Stimulated activated CD8-positive, alpha-beta memory T cell treated with anti-CD3 and anti-CD28 coated beads, Interleukin-15, amount 100 ng/mL, for 24 hours (primary cell): ENCODE measurements around the gene OXCT1.
"Not testable (repeated sequence)": the region's sequence is repeated elsewhere in the genome, so short reads cannot be mapped to it uniquely, and the experiment has no call there.

Experiments
- DNase-seq: peaks from one replicate; pipeline ENCODE4 v3.0.0-alpha.2; 2020; ENCODE audit warnings: low read depth

The OXCT1 gene

DNA sequence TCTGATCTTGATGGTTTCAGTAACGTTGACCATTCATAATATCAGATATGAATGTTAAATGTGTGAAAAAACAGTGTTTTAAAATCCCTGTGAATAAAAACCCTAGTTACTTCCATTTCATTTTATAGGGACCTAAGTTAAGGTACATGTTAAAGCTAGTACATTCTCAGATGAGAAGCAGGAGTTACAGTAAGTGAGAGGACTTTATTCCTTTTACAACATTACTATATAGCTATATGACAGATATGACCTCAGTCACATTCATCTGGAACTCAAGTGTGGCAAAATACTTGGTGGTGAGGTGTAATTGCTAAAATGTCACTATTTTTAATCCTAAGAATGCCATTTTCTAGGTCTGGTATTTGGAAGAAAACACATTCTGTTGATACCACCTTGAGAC, 96.4 kb downstream of the OXCT1 start:
- DNase-seq = no peak

DNA sequence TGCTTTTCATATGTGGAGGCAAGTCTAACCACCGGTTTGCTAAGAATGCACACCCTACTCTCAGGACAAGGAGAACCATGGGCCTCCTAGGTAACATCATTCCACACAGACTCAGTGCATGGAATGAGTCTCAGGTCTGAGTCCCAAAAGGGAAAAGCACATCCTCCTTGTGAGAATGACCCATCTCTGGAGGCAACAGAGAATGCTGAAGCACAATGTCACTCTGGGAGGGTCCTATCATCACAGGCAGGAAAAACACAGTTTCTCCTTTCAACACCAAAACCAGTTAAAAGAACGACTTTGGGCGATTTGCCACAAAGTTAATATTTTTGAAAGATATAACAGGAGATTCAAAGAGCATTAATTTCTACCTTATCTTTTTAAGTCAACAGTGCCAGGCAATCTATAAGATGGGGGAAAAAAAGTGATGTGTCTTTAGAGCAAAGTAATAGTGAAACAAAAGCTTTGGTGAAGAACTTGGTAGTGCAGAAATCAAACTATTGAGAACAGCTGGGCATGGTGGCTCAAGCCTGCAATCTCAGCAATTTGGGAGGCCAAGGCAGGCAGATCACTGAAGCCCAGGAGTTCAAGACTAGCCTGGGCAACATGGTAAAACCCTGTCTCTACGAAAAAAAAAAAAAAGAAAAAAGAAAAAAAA, 97.3 kb downstream of the OXCT1 start:
- no peak for DNase-seq

DNA sequence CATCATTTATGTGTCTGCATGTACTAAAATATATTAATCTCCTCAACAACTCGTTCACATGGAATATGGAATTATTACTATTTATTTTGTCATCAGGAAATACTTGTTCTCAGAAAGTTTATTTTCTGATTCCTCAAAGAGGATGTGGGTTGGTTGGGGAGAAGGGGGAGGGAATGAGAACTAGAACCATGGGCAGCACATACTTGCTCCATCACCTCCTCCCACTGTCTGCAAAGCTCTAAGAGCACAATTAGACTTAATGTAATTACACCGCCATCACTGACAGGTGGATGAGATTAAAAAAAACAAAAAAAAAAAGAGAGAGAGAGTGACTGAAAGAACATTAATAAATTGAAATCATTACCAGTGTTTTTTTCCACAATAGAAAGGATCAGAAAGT, 98.2 kb downstream of the OXCT1 start:
- DNase-seq = no peak

DNA sequence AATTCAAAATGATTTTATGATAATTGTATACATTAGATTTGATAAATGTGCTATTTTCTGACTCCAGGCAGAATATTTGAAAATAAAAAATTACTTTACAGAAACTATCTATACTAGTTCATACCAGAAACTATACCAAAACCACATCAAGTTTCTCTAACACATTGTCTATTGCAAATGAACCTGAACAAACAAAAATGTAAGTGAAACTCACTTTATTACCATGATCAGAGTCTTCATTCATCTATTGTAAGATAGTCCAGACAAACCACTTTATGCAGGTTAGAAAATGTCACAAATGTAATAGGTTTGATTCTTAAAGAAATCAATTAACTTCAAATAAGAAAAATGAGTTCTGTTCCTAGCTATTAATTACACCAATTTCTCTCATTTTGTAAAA, 99.4 kb downstream of the OXCT1 start:
- no peak for DNase-seq

DNA sequence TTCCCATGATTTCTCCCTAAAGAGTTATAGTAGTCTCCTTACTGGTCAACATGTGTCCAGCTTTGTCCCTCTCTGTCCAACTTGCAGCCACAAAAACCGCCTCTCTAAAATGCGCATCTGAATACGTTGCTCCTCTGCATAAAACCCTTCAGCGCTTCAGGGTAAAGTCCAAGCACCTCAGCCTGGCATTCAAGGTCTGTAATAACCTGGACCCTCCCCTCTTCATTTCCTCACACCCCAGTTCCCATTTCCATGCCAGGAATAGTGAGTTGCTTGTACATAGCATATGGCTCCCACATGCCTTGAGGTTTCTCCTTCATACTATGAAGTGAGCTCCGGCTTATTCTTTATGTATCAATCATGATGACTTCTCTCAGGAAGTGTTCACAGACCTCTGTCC, 101.5 kb downstream of the OXCT1 start:
- no peak for DNase-seq

DNA sequence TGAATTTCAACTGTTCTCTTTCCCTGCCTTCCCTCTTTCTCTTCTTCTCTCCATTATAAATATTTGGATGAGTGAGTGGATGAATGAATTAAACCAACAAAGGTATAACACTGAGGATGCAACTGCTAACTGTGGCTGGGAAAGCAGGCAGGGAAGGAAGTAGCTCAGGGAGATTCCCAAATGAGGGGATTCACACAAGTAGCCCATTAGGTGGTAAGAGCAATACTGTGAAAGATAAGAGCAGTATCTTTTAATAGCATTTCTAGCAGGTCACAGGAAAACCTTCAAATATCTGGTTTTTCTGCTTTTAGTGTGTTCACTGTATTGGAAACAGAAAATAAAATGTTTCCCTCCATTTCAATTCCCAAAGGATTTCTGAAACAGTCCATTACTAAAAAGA, 105.6 kb downstream of the OXCT1 start:
- no peak for DNase-seq

DNA sequence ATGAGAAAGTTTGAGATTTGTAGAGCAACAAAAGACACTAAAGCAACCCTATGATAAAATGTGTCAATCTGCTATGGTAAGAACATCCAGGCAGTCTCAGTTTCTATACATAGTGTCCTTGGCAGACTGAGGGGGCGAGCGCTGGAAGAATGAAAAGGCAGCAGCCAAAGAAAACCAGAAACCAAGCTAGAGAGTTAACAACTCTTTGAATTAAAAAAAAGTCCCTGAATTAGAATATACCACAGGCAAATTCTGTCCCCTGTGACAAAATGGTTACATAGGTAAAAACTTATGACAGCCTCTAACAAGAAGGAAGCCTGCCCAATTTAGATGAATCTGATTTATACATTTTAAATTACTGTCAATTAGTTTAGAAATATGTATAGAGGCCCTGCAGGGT, 106.7 kb downstream of the OXCT1 start:
- DNase-seq = no peak

DNA sequence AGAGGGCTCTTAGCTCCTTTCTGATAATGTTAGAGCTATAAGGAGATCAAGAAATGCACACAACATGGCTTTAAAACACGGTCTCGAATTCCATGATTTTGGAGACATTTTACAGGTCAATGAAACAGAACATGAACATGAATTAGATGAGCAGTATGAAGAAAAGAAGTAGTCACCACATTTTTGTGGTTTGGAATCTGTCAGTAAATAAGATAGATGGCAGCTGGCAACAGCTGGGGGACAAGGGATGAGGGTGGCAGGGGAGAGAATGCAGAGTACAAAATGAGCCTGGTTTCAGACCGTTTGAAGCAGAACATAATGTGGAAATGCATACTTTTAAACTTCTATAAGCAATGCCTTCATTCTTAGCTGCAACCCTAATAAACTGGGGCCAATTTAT, 107.1 kb downstream of the OXCT1 start:
- DNase-seq = no peak

DNA sequence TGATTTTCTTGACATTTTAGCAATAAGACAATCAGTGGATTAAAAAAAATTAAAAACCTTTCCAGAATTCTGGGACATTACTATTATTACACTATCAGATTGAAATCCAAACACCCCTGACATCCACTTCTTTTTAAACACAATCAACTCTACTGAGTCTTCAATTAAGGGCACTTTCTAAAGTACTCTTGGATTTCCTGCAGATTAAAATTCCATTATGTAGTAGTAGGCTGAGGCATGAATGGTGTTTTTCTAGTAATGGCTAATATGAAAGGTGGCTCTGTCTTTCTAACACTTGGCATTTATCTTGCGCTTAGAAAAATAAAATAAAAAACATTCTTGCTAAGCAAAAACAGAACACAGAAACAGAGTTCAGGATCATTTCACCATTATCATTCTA, 107.8 kb downstream of the OXCT1 start:
- DNase-seq = no peak

DNA sequence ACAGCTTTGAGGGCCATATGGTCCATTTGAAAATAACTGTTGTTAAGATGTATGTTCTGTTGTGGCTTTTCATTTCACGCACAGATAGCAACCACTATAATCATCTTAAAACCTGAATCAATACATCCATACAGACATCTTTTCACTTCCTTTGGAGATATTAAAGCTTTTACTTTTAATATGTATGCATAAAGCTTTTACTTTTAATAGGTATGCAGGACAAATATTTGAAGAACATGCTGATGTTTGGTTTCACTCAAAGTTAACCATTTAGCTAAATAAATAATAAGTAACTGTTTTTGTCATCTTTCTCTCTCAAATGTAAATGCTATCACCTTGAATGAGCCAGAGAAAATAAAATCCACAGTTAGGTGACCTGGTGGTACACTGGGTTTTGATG, 108.6 kb downstream of the OXCT1 start:
- no peak for DNase-seq

DNA sequence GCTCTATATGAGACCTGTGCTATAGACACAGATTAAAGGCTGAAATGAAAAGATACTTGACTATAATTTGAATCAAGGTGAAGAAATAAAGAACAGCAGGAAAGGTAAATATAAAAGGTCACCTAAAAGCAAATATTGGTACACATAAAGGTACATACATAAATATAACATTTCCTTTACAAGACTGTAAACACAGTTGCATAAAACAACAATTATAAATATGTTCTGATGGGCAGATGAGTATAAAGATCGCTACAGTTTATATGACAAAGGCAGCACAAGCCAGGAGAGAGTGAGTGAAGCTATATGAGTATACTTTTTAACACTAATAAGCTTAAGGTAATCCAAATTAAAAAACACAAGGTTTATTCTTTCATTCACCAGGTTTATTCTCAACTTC, 114.5 kb downstream of the OXCT1 start:
- no peak for DNase-seq

DNA sequence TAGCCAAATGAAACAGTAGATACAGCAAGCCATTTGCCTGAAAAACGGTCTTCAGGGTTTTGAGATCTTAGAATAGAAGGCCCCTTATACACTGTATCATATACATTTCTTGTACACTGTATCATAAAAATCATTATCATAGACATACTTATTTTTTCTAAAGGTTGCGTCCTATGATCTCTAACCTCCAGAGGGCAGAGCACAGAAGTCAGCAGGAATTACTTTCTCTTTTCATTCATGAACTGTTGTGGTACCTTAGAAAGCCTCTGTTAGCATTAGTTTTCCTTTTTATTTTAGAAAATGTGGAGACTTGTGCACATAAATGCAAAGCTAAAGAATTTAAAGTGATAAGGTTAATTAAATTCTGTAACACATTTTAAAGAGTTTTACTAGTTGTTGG, 115.4 kb downstream of the OXCT1 start:
- no peak for DNase-seq

DNA sequence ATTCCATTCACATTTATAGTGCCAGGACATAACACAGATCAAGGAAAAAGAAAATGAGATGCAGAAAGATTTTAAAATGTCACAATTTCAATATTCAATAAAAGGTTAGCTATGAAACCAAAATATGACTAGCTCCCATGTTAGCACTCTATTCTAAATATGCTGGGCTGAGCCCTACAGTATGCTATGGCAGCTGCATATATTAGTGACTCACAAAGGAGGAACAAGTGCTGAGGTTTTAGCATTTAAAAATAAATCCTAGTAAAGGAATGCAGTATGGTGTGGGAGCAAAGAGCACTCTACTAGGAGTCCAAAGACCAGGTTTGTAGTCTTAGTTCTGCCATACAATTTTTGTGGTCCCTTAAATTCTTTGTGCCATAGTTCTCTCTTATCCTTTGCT, 118.4 kb downstream of the OXCT1 start:
- no peak for DNase-seq

DNA sequence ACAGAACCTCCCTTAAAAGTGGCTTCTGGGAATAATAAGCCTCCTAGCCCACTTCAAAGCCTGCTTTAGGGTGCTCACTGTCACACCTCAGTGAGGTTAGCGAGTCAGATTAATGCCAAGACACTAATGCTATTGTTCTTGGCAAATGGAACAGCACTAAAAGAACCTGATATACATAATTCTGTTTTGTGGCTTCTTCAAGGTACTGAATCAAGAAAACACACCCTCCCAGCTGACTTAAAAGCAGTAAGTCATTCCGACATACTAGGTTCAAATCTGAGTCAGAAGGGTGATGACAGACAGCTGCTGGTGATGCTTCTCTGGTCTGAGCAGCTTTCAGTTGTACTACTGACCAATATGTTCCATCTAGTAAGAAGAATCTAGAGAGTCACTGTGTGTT, 121.6 kb downstream of the OXCT1 start:
- no peak for DNase-seq

DNA sequence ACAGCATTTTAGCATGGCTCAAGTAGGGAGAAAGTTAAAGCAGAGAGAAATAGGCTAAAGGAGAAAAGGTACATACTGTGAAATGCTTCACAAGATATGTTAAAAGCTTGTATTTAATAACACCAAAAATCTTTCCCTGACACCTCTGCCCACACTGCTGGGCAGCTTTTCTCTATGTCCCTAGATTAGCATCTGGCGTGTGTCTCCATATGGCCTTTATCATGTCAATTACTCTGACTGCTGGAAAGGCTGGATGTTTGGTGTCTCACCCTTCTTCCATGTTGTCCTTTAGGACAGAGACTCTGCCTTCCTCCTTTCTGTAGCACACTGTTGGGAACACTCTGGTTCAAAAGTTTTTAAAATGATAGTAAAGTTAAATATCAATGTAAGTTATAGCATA, 122.5 kb downstream of the OXCT1 start:
- no peak for DNase-seq

DNA sequence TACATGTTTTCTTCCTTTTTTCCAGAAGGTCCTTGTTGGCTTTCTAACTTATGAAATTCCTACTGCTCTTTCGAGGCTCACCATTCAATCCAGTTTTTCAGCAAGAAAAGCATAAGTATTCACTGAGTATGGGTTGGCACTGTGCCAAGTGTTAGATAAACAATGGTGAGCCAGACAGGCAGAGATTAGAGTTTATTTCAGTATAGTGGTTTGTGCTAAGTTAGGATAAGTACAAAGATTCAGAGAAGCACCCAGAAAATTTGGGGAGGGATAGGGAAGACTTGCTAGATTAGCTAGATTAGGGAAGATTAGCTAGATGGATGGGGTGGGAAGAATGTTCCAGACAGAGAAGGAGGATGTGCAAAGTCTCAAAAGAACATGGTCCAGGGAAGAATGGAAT, 122.9 kb downstream of the OXCT1 start:
- DNase-seq = no peak

DNA sequence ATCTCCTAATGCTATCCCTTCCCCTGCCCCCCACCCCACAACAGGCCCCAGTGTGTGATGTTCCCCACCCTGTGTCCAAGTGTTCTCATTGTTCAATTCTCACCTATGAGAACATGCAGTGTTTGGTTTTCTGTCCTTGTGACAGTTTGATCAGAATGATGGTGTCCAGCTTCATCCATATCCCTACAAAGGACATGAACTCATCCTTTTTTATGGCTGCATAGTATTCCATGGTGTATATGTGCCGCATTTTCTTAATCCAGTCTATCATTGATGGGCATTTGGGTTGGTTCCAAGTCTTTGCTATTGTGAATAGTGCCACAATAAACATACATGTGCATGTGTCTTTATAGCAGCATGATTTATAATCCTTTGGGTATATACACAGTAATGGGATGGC, 127.6 kb downstream of the OXCT1 start:
- DNase-seq = not testable (repeated sequence)

DNA sequence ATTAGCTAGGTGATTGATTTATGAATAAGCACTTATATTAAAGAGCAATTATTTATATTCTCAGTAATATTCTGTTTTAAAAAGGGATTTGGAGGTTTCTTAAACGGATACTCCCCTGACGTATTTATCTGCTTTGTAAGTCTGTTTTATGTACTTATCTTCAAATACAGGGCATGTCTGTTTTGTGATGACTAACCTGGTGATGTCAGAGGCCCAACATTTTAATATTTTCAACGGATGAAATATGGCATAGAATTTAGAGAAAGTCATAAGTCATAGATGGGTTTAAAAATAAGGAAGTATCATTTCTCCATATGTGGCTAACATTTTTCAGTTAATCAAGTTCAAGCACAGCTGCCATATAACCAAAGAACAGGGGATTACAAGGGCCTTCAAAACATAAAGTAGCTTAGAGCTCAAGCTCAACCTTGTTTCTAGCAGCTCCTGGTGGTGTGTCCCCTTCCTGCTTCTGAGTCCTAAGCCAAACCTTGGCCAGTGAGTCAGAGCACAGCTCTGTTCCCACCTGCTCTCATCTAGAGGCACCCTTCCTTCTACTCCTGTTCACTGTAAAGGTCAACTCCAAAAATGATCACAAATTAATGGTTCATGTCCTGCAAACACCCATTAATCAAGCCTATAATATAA, 131.4 kb downstream of the OXCT1 start:
- DNase-seq = no peak

DNA sequence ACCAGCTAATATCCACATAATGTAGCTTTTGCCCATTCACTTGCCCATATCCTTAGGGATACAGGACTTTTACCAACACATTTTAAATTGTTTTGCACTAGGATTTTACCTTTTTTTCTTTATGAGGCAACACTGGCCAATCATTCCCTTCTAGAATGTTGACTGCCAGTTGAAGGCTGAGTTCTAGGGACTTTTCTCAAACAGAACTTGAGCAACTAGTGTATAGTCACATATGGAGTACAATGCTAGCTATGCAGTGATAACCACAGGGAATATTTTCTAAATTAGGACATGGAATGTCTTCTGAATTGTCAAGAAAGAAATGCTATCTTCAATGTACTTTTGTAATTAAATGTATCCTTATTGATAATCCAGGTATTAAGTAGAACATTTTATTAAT, 133.6 kb downstream of the OXCT1 start:
- DNase-seq = no peak

DNA sequence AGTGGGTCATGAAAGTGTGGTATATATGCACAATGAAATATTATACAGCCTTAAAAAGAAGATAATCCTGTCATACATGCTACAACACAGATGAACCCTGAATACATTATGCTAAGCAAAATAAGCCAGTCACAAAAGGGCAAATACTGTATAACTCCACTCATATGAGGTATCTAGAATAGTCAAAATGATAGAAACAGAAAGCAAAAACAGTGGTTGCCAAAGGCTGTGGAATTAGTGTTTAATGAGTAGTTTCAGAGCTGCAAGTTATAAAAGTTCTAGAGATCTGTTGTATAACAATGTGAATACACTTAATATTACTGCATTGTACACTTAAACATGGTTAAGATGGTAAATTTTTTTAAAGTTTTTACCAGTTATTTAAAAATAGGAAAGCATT, 135.0 kb downstream of the OXCT1 start:
- DNase-seq = no peak

DNA sequence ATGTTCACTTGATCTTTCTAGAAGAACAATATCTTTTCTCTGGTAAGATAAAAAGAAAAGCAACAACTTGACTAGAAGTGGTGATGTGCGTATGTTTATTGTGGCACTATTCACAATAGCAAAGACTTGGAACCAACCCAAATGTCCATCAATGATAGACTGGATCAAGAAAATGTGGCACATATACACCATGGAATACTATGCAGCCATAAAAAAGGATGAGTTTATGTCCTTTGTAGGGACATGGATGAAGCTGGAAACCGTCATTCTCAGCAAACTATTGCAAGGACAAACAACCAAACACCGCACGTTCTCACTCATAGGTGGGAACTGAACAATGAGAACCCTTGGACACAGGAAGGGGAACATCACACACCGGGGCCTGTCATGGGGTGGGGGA, 140.8 kb downstream of the OXCT1 start:
- not testable (repeated sequence) for DNase-seq

DNA sequence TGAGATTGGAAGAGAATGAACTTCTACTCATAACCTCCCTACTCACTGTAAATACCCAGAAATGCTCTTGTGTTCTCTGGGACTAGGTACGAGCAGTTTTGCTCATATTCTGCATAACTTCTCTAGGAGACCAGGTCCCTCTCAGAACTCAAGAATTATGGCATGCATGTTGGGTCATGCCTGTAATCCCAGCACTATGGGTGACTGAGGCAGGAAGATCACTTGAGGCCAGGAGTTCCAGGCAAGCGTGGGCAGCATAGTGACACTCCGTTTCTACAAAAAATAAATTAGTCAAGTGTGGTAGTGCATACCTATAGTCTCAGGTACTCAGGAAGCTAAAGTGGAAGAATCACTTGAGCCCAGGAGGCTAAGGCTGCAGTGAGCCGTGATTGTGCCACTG, 141.9 kb downstream of the OXCT1 start:
- DNase-seq = no peak

DNA sequence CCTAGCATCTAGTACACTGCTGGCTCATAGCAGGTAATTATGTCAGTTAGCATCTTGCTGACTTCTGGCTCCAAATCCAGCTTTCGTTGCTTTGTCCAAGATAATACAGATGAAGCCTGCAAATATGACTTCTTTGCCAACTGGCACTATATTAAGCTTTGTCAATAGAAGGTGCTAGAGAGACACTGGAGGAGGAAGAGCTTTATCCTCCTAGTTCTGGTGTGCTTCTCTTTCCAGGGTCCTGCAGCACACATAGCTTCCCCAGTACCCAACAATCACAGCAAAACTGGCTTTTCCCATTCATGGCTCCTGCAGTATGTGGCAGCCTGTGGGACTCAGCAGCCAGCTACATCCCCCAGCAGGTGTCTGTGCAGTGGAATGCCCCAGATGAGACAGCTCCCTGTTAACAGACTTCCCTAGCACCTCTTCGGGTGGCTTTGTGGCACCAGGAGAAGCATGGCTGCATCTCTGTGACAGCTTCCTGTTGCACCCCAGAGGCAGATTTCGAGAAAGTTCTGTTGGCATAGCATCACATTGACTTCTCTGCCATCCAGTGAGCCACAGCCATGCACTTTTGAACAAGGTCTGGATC, 147.8 kb downstream of the OXCT1 start:
- DNase-seq = no peak

DNA sequence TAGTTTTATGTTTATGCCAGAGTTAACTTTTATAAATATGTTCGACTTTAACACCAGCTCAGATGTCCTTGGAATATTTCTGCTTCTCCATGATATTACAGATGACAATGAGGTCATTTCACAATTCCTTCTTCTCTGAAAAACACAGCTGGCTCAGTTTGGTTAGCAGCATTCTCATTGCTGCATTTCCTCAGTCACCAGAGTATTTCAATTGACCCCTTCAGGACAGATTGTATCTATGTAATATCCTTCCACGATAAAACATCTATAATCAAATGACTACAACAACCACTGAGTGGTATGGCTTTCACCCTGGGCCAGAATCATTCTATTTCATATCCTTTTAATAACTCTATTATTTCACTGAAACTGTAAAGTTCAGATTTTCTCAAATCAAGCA, 148.7 kb downstream of the OXCT1 start:
- no peak for DNase-seq
